Vagina (tissue), 2 donors: ENCODE data around the gene HNRNPLL.

Experiments
- CTCF ChIP-seq, 3 experiments: fragments of 450-650 bp in 2 of 3; fragments of 200-600 bp in 1 of 3; sonication (generic) in 1 of 3; IDR thresholded peaks; one replicate each; pipeline ENCODE4 v1.5.1; 2017 to 2019; ENCODE audit warnings: antibody characterized with exemption in 3 of 3, mild to moderate bottlenecking in 2 of 3, moderate library complexity in 2 of 3
- POLR2A ChIP-seq, 2 donors: fragments of 450-650 bp; IDR thresholded peaks; one replicate each; pipeline ENCODE4 v1.6.1; 2017; ENCODE audit warnings: antibody characterized with exemption in 2 of 2, mild to moderate bottlenecking in 2 of 2, moderate library complexity in 2 of 2

DNA sequence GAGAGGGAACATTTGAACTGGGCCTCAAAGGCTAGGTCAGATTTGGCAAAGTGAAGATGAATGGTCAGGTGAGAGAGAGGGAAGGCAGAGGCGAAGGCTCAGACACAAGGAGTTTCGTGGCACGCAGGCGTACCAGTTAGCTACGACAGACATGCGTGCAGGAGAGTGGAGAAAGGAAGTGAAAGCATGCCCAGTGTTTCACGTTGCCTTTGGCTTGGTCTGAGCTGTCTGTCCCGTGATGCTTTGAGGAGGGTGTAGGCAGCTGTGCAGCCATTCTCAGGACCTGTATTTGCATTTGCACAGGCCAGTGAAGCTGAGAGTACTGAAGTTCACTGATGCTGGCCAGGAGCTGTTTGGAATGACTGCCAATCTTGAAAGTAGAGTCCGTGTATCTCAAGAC lies 69.5 kb downstream of the HNRNPLL start:
- no peak for TF ChIP-seq CTCF (IDR thresholded peaks at IDR 0.05)
- no peak for TF ChIP-seq POLR2A (IDR thresholded peaks at IDR 0.05)
